D721Med (cell line): Measurements from ENCODE around the gene CTNNBL1.
"Not testable (repeated sequence)": the region's sequence is repeated elsewhere in the genome, so short reads cannot be mapped to it uniquely, and the experiment has no call there.

Experiments used
- DNase-seq: peaks from one replicate; pipeline ENCODE4 v3.0.0; 2011; ENCODE audit warnings: low spot score; ENCODE audit not compliant: insufficient read length
- FAIRE-seq: peaks from 2 replicates; lab custom pipeline; 2011; peaks lifted over from hg19 to GRCh38; lab: Jason Lieb, UNC
- CTCF ChIP-seq: IDR thresholded peaks from 2 replicates; pipeline ENCODE4 v1.5.1; 2012; ENCODE audit warnings: mild to moderate bottlenecking, control low read depth; ENCODE audit not compliant: insufficient read depth; ENCODE audit errors: missing control alignments

The CTNNBL1 gene

GRCh38 chr20:37651932-37652331, 41.9 kb upstream of the CTNNBL1 start:
- no peak for FAIRE-seq
- TF ChIP-seq CTCF = peak; percentile 66

GRCh38 chr20:37656945-37657344, 36.9 kb upstream of the CTNNBL1 start:
- TF ChIP-seq CTCF = no peak
- FAIRE-seq (no peak), DNase-seq (no peak)

More at GRCh38 chr20:37651932-37652331, 41.9 kb upstream of the CTNNBL1 start:
- DNase-seq = no peak

- TF ChIP-seq CTCF = no peak
- FAIRE-seq (no peak), DNase-seq (no peak)
These were observed 35.7 kb upstream of the CTNNBL1 start for GRCh38 chr20:37657924-37658804.

- peak; percentile 51 for FAIRE-seq
- no peak for TF ChIP-seq CTCF
- no peak for DNase-seq
These were observed 32.3 kb upstream of the CTNNBL1 start for GRCh38 chr20:37661519-37661918.

- DNase-seq (no peak), FAIRE-seq (no peak)
- TF ChIP-seq CTCF = no peak
These were observed 31.5 kb upstream of the CTNNBL1 start for GRCh38 chr20:37662308-37662707.

- not testable (repeated sequence) for FAIRE-seq, DNase-seq
These were observed 29.2 kb upstream of the CTNNBL1 start for GRCh38 chr20:37664595-37664994.

GRCh38 chr20:37668166-37668565, 25.7 kb upstream of the CTNNBL1 start:
- FAIRE-seq = no peak
- no peak for TF ChIP-seq CTCF
- DNase-seq = no peak
